ENCODE data around the gene MGARP. TPM values are rescaled to one million over a fixed set of nuclear protein-coding genes. Genes with fewer than 3 reads are reported as not detected.

MGARP gene
- under 1 TPM in 1 of 4 donors, not detected in 3; 0.65 TPM for total RNA-seq

GRCh38 chr4:139279760-139280620, at the start of gene MGARP:
Gene MGARP, minus strand, starts transcription at chr4:139280225. Its CDS starts 67 bp downstream, at chr4:139280158.
- TF ChIP-seq CTCF (IDR thresholded peaks at IDR 0.05; ENCODE audit: low read depth), result no peak

GRCh38 chr4:139329665-139330200, 49.7 kb upstream of the MGARP start:
- TF ChIP-seq CTCF (IDR thresholded peaks at IDR 0.05; ENCODE audit: low read depth), result no peak

- TF ChIP-seq CTCF (IDR thresholded peaks at IDR 0.05; ENCODE audit: low read depth), result no peak
These were observed 44.6 kb upstream of the MGARP start for GRCh38 chr4:139324620-139325019.

- no peak for TF ChIP-seq CTCF (IDR thresholded peaks at IDR 0.05; ENCODE audit: low read depth)
These were observed 39.5 kb upstream of the MGARP start for GRCh38 chr4:139319571-139319970.

GRCh38 chr4:139317635-139318034, 37.6 kb upstream of the MGARP start:
- TF ChIP-seq CTCF (IDR thresholded peaks at IDR 0.05; ENCODE audit: low read depth), result no peak

- no peak for TF ChIP-seq CTCF (IDR thresholded peaks at IDR 0.05; ENCODE audit: low read depth)
These were observed 36.7 kb upstream of the MGARP start for GRCh38 chr4:139316733-139317132.

- TF ChIP-seq CTCF (IDR thresholded peaks at IDR 0.05; ENCODE audit: low read depth), result no peak
These were observed 35.2 kb upstream of the MGARP start for GRCh38 chr4:139315221-139315675.

Data from subcutaneous adipose tissue (tissue), 4 donors.